Measurements from ENCODE around the gene CD81. TPM values are rescaled to one million over a fixed set of nuclear protein-coding genes. Genes with fewer than 3 reads are reported as not detected.
"Not testable (repeated sequence)": the region's sequence is repeated elsewhere in the genome, so short reads cannot be mapped to it uniquely, and the experiment has no call there.

CD81 gene
- total RNA-seq, 3 donors from 2014 or later, result 311 to 770 (median 330) TPM

DNA sequence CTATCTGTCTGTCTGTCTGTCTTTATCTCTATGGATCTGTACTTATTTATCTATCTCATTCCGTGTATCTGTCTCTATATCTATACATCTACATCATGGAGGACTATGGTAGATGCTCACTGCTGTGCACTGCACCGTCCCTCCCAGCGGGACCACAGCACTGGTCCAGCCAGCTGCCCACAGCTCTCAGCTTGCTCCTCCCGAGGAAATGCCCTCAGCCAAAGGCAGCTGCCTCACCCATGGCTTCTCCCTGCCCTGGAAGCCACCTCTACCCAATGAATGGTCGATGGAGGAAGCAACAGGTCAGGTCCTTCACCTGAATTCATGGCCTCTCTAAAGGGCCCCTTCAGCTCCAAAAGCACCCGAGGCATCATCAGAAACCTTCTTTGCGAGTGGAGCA lies 14.7 kb upstream of the CD81 start:
- peak in 1 of 2 donors; percentile 34 for DNase-seq (ENCODE audit: low spot score in 2 of 2)
- no peaks in the 10 kb centered on the region for H3K9me3 ChIP-seq
- no peak overlapping the region for H3K4me3 ChIP-seq
- no peak overlapping the region for H3K27ac ChIP-seq
- no peaks in the 10 kb centered on the region for H3K27me3 ChIP-seq
- no peaks in the 10 kb centered on the region for H3K36me3 ChIP-seq
- no peaks in the 10 kb centered on the region for H3K4me1 ChIP-seq
- intact Hi-C loops (cut with DNase I; ENCODE audit: low total_unique reads), result no loop called here
- TF ChIP-seq POLR2A (IDR thresholded peaks at IDR 0.05) (no peak), POLR2AphosphoS5 (IDR thresholded peaks at IDR 0.05) (no peak)
- TF ChIP-seq, protein P1, sequence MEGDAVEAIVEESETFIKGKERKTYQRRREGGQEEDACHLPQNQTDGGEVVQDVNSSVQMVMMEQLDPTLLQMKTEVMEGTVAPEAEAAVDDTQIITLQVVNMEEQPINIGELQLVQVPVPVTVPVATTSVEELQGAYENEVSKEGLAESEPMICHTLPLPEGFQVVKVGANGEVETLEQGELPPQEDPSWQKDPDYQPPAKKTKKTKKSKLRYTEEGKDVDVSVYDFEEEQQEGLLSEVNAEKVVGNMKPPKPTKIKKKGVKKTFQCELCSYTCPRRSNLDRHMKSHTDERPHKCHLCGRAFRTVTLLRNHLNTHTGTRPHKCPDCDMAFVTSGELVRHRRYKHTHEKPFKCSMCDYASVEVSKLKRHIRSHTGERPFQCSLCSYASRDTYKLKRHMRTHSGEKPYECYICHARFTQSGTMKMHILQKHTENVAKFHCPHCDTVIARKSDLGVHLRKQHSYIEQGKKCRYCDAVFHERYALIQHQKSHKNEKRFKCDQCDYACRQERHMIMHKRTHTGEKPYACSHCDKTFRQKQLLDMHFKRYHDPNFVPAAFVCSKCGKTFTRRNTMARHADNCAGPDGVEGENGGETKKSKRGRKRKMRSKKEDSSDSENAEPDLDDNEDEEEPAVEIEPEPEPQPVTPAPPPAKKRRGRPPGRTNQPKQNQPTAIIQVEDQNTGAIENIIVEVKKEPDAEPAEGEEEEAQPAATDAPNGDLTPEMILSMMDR (IDR thresholded peaks at IDR 0.05), result no peak

DNA sequence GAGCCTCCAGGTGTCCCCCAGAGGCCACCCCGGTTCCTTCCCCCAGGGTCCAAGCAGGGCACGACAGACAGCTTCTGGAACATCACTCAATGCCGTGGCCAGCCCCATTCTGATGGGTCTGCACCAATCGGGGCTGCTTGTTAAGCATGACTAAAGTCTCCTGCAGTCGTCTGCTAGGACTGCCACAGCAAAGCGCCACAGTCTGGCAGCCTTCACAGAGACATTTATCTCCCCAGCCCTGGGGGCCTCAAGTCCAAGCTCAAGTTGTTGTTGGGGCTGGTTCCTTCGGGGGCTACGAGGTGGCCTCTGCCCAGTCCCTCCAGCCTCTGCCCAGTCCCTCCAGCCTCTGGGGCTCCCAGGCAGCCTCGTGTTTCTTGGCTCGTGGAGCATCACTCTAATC lies 14.0 kb upstream of the CD81 start:
- H3K36me3 ChIP-seq, result no peaks in the 10 kb centered on the region
- H3K27ac ChIP-seq, result no peak overlapping the region
- DNase-seq (ENCODE audit: low spot score in 2 of 2), result peak in 1 of 2 donors; percentile 25
- no peaks in the 10 kb centered on the region for H3K4me1 ChIP-seq
- H3K27me3 ChIP-seq, result no peaks in the 10 kb centered on the region
- TF ChIP-seq, protein P1 (IDR thresholded peaks at IDR 0.05), result no peak
- TF ChIP-seq POLR2AphosphoS5 (IDR thresholded peaks at IDR 0.05) (no peak), POLR2A (IDR thresholded peaks at IDR 0.05) (no peak)
- intact Hi-C loops (cut with DNase I; ENCODE audit: low total_unique reads), result no loop called here
- no peak overlapping the region for H3K4me3 ChIP-seq
- no peaks in the 10 kb centered on the region for H3K9me3 ChIP-seq

DNA sequence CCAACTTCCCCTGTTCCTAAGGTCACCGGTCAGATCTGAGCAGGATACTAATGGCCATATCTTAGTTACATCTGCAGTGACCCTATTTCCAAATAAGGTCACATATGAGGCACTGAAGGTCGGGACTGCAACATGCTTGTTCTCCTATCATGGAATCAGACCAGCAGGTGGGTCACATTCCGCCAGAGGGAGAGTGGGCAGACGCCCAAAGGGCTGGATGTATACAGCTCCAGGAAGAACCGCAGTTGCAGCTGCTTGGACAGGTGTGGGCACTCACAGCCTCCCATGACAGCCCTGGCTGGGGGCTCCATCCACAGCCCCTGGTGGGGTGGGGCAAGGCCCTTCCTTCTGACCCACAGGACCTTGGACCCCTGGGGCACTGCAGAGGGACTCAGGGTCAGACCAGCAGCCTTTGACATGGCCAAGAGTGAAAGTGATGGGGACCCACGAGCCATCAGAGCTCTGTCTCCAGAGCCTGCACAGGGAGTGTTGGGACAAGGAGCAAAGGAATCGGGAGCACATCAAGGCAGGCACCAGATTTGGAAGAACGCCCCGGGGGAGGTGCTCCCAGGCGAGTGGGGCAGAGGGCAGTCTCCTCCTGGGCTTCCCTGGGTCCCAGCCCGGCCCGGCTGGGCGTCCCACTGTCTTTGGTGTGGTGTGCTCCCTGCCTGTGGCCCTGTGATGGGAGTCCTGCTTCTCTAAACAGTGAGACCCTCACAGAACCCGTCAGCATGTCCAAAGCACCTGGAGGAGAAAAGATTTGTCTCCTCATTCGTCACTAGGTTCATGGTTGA lies 13.3 kb upstream of the CD81 start:
- Histone ChIP-seq H3K27ac (no peak overlapping the region), H3K4me3 (no peak overlapping the region), H3K9me3 (no peaks in the 10 kb centered on the region), H3K36me3 (no peaks in the 10 kb centered on the region), H3K4me1 (no peaks in the 10 kb centered on the region), H3K27me3 (no peaks in the 10 kb centered on the region)
- TF ChIP-seq POLR2AphosphoS5 (IDR thresholded peaks at IDR 0.05) (no peak), POLR2A (IDR thresholded peaks at IDR 0.05) (no peak)
- TF ChIP-seq, protein P1 (IDR thresholded peaks at IDR 0.05), result no peak
- intact Hi-C loops (cut with DNase I; ENCODE audit: low total_unique reads), result no loop called here
- no peak for DNase-seq (ENCODE audit: low spot score in 2 of 2)

DNA sequence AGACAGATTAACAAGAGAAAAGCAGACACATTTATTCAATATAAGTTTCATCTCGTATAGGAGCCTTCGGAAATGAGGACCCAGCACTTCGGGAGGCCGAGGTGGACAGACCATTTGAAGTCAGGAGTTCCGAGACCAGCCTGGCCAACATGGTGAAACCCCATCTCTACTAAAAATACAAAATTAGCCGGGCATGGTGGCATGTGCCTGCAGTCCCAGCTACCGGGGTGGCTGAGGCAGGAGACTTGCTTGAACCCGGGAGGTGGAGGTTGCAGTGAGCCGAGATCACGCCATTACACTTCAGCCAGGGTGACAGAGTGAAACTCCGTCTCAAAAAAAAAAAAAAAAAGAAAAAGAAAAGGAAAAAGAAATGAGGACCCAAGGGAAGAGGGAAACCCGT lies 12.7 kb upstream of the CD81 start:
- H3K4me1 ChIP-seq; intact Hi-C loops (cut with DNase I; ENCODE audit: low total_unique reads); H3K9me3 ChIP-seq; H3K27me3 ChIP-seq; H3K27ac ChIP-seq; H3K4me3 ChIP-seq; H3K36me3 ChIP-seq; DNase-seq (ENCODE audit: low spot score in 2 of 2): not testable (repeated sequence)

DNA sequence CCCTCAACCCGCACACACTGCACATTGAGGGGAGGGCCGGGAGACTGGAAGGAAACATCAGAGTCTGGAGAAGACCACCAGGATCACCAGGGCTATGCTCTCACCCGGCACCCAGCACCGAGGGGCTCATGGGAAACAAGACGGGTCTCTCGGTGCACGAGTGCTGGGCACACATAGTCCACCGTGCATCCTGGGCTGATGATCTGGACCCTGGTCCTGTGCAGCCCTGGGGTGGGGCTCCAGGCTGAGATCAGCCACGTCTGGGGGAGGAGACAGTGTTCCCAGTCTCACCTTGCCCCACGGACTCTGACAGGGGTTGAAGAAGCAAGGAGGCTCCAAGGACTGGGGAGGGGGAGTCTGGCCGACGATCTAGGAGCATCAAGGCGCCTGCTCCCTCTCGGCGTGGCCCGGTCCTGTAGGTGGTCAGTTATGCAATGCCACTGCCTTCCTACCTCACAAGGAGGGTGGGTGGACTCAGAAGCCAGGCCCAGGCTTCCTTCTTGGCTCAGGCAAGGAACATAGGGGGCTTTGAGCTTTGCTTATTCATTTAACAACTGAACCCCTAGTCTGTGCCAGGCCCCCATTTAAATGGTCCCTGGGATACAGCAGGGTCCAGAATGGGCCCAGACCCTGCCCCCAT lies 11.4 kb upstream of the CD81 start:
- Histone ChIP-seq H3K4me1 (no peaks in the 10 kb centered on the region), H3K27me3 (no peaks in the 10 kb centered on the region), H3K36me3 (no peaks in the 10 kb centered on the region), H3K27ac (peak overlapping the region; percentile 68 to 77), H3K9me3 (no peaks in the 10 kb centered on the region), H3K4me3 (peak overlapping the region in 2 of 3 donors; percentile 10 to 49)
- no peak for DNase-seq (ENCODE audit: low spot score in 2 of 2)
- intact Hi-C loops (cut with DNase I; ENCODE audit: low total_unique reads), result no loop called here
- no peak for TF ChIP-seq POLR2AphosphoS5 (IDR thresholded peaks at IDR 0.05)
- TF ChIP-seq, protein P1 (IDR thresholded peaks at IDR 0.05), result no peak
- no peak for TF ChIP-seq POLR2A (IDR thresholded peaks at IDR 0.05)
